Sciatic nerve (tissue), 2 donors: ENCODE results near the gene CCDC27. TPM values are rescaled to one million over a fixed set of nuclear protein-coding genes. Genes with fewer than 3 reads are reported as not detected.
"Not testable (repeated sequence)": the region's sequence is repeated elsewhere in the genome, so short reads cannot be mapped to it uniquely, and the experiment has no call there.

ENCODE experiments used
- ATAC-seq: fragments of 200-7000 bp; cut with Tn5 transposase; one replicate; pipeline ENCODE4 v1.9.1; 2020; ENCODE audit warnings: mild to moderate bottlenecking, moderate library complexity
- DNase-seq: peaks from one replicate; pipeline ENCODE4 v3.0.0-alpha.2; 2020; ENCODE audit warnings: low spot score
- intact Hi-C: fragments of 100-400 bp; cut with DNase I; formaldehyde crosslinking; loops from one replicate; pipeline ENCODE4 v1.14.2; 2022
- total RNA-seq: library from RNA; stranded (reverse); fragmentation: NEBNext Ultra II Directional; extraction: Animal tissue kit (Norgen Biotek cat#: 25700); gene quantifications from one replicate; pipeline ENCODE4 v1.2.1, GENCODE V29; 2021
- donor health status: DM: no; HTN: no; CAD: no.
- donor health status: DM: no; HTN: no; CAD: no.

CCDC27 gene
- total RNA-seq, 1 donor from 2014 or later, result not detected

GRCh38 chr1:3747522-3747848 is 4.8 kb upstream of the CCDC27 start:
- intact Hi-C loops, result no loop called here
- DNase-seq, result no peak
- ATAC-seq, result no peak

- intact Hi-C loops, result no loop called here
- DNase-seq, result no peak
- ATAC-seq, result no peak
These were observed 4.3 kb upstream of the CCDC27 start for GRCh38 chr1:3747903-3748302.

- DNase-seq, ATAC-seq, intact Hi-C loops: not testable (repeated sequence)
These were observed 3.8 kb upstream of the CCDC27 start for GRCh38 chr1:3748316-3748900.

- DNase-seq (no peak), ATAC-seq (no peak)
- intact Hi-C loops, result no loop called here
These were observed 2.7 kb upstream of the CCDC27 start for GRCh38 chr1:3749512-3749911.

GRCh38 chr1:3750741-3751140 is 1.5 kb upstream of the CCDC27 start:
- DNase-seq (no peak), ATAC-seq (no peak)
- intact Hi-C loops, result no loop called here

- DNase-seq (no peak), ATAC-seq (no peak)
- intact Hi-C loops, result no loop called here
These were observed 1.6 kb downstream of the CCDC27 start for GRCh38 chr1:3753656-3754454.

GRCh38 chr1:3756394-3756793 is 4.1 kb downstream of the CCDC27 start:
- ATAC-seq, result no peak
- intact Hi-C loops, result no loop called here
- DNase-seq, result no peak

- no peak for DNase-seq
- ATAC-seq, result no peak
- intact Hi-C loops, result no loop called here
These were observed 6.9 kb downstream of the CCDC27 start for GRCh38 chr1:3759164-3759563.

GRCh38 chr1:3759796-3760195 is 7.5 kb downstream of the CCDC27 start:
- intact Hi-C loops, result no loop called here
- ATAC-seq (no peak), DNase-seq (no peak)

GRCh38 chr1:3761296-3762010 is 9.2 kb downstream of the CCDC27 start:
- intact Hi-C loops, result no loop called here
- DNase-seq, result no peak
- no peak for ATAC-seq

GRCh38 chr1:3762151-3762872 is 10.1 kb downstream of the CCDC27 start:
- intact Hi-C loops, result no loop called here
- ATAC-seq (no peak), DNase-seq (no peak)

GRCh38 chr1:3762873-3763228 is 10.6 kb downstream of the CCDC27 start:
- DNase-seq (no peak), ATAC-seq (no peak)
- intact Hi-C loops, result no loop called here

- ATAC-seq, result no peak
- no peak for DNase-seq
- intact Hi-C loops, result no loop called here
These were observed 11.3 kb downstream of the CCDC27 start for GRCh38 chr1:3763351-3764125.

GRCh38 chr1:3767328-3767925 is 15.2 kb downstream of the CCDC27 start:
- no peak for DNase-seq
- no peak for ATAC-seq
- intact Hi-C loops, result no loop called here

GRCh38 chr1:3768811-3769390 is 16.7 kb downstream of the CCDC27 start:
- intact Hi-C loops, result no loop called here
- no peak for ATAC-seq
- DNase-seq, result no peak

- no peak for ATAC-seq
- no peak for DNase-seq
- intact Hi-C loops, result no loop called here
These were observed 18.0 kb downstream of the CCDC27 start for GRCh38 chr1:3770047-3770765.

- intact Hi-C loops, result no loop called here
- DNase-seq, result no peak
- ATAC-seq, result no peak
These were observed 19.1 kb downstream of the CCDC27 start for GRCh38 chr1:3771108-3772026.
